GM23338 (cell line): ENCODE data around the gene LONRF2. TPM values are rescaled to one million over a fixed set of nuclear protein-coding genes. Genes with fewer than 3 reads are reported as not detected.

Source experiments
- ATAC-seq: fragments of 200-7000 bp; cut with Tn5 transposase; 3 replicates; pipeline ENCODE4 v1.9.1; 2020
- DNase-seq: peaks from one replicate; pipeline ENCODE4 v3.0.0-alpha.2; 2015; ENCODE audit warnings: low spot score
- H2AFZ ChIP-seq: fragments of 200-600 bp; sonication (generic); 2 replicates; pipeline ENCODE4 v1.8.0; 2016; ENCODE audit warnings: antibody characterized with exemption, mild to moderate bottlenecking, moderate library complexity
- H3F3A ChIP-seq: fragments of 200-600 bp; sonication (generic); replicated peaks from 2 replicates; pipeline ENCODE4 v1.8.0; 2017; ENCODE audit warnings: antibody characterized with exemption, mixed run types, low read depth
- H3K27ac ChIP-seq: fragments of 200-600 bp; sonication (generic); 2 replicates; pipeline ENCODE4 v1.6.1; 2016; ENCODE audit warnings: low read depth
- H3K27me3 ChIP-seq: fragments of 200-600 bp; sonication (generic); 2 replicates; pipeline ENCODE4 v1.8.0; 2016; ENCODE audit warnings: mild to moderate bottlenecking, mixed run types, moderate library complexity; ENCODE audit not compliant: insufficient read depth
- H3K36me3 ChIP-seq: fragments of 200-600 bp; sonication (generic); 2 replicates; pipeline ENCODE4 v1.8.0; 2016; ENCODE audit warnings: mild to moderate bottlenecking; ENCODE audit not compliant: insufficient read depth
- H3K4me1 ChIP-seq: fragments of 200-600 bp; sonication (generic); 2 replicates; pipeline ENCODE4 v1.8.0; 2016; ENCODE audit warnings: mild to moderate bottlenecking, moderate library complexity; ENCODE audit not compliant: insufficient read depth
- H3K4me2 ChIP-seq: fragments of 200-600 bp; sonication (generic); 2 replicates; pipeline ENCODE4 v1.7.1; 2017; ENCODE audit warnings: mixed run types
- H3K4me3 ChIP-seq: fragments of 200-600 bp; sonication (generic); 2 replicates; pipeline ENCODE4 v1.6.1; 2016; ENCODE audit warnings: mixed run types
- H3K79me2 ChIP-seq: fragments of 200-600 bp; sonication (generic); replicated peaks from 2 replicates; pipeline ENCODE4 v1.8.0; 2017; ENCODE audit warnings: mild to moderate bottlenecking; ENCODE audit not compliant: insufficient read depth
- H3K9me2 ChIP-seq: fragments of 200-600 bp; sonication (generic); 2 replicates; pipeline ENCODE4 v1.8.0; 2017; ENCODE audit not compliant: insufficient read depth
- H4K20me1 ChIP-seq: fragments of 200-600 bp; sonication (generic); replicated peaks from 2 replicates; pipeline ENCODE4 v1.8.0; 2017; ENCODE audit warnings: mild to moderate bottlenecking; ENCODE audit not compliant: insufficient read depth
- H3K27ac Mint-ChIP-seq: 2 replicates; pipeline ENCODE4 v1.8.0; 2020; ENCODE audit warnings: inconsistent platforms, mild to moderate bottlenecking, moderate library complexity, mixed read lengths
- H3K27me3 Mint-ChIP-seq: 3 replicates; pipeline ENCODE4 v1.8.0; 2022; ENCODE audit warnings: low read depth, mild to moderate bottlenecking, moderate library complexity, mixed read lengths, inconsistent platforms; ENCODE audit not compliant: insufficient read depth, poor library complexity
- H3K36me3 Mint-ChIP-seq: 3 replicates; pipeline ENCODE4 v1.8.0; 2021; ENCODE audit warnings: low read depth, mild to moderate bottlenecking, inconsistent platforms, moderate library complexity, mixed read lengths
- H3K4me1 Mint-ChIP-seq: 3 replicates; pipeline ENCODE4 v1.8.0; 2020; ENCODE audit warnings: mild to moderate bottlenecking, inconsistent platforms, mixed read lengths
- H3K4me3 Mint-ChIP-seq: 3 replicates; pipeline ENCODE4 v1.8.0; 2021; ENCODE audit warnings: moderate library complexity, mild to moderate bottlenecking, inconsistent platforms, mixed read lengths
- H3K9me3 Mint-ChIP-seq: 3 replicates; pipeline ENCODE4 v1.8.0; 2020; ENCODE audit warnings: moderate library complexity, mild to moderate bottlenecking, inconsistent platforms, mixed read lengths
- CREB1 ChIP-seq: fragments of 250-450 bp; sonication (Bioruptor Pico); IDR thresholded peaks from 2 replicates; pipeline ENCODE4 v1.5.0; 2020; ENCODE audit warnings: low read depth, mild to moderate bottlenecking, moderate library complexity
- ETS1 ChIP-seq: IDR thresholded peaks from 2 replicates; pipeline ENCODE4 v1.6.1; 2016; ENCODE audit warnings: antibody characterized with exemption
- EZH2 ChIP-seq: fragments of 200-600 bp; sonication (generic); IDR thresholded peaks from one replicate; pipeline ENCODE4 v1.8.0; 2017; ENCODE audit warnings: antibody characterized with exemption, mild to moderate bottlenecking, low read depth; ENCODE audit not compliant: unreplicated experiment
- EZH2phosphoT487 ChIP-seq: fragments of 200-600 bp; sonication (generic); IDR thresholded peaks from one replicate; pipeline ENCODE4 v1.8.1; 2018; ENCODE audit warnings: antibody characterized with exemption; ENCODE audit not compliant: unreplicated experiment
- JUNB ChIP-seq: IDR thresholded peaks from one replicate; pipeline ENCODE4 v1.6.1; 2016; ENCODE audit warnings: antibody characterized with exemption; ENCODE audit not compliant: unreplicated experiment
- POLR2AphosphoS5 ChIP-seq: IDR thresholded peaks from 2 replicates; pipeline ENCODE4 v1.6.1; 2016; ENCODE audit warnings: antibody characterized with exemption, low read depth
- STAT1 ChIP-seq: IDR thresholded peaks from one replicate; pipeline ENCODE4 v1.6.1; 2016; ENCODE audit warnings: antibody characterized with exemption; ENCODE audit not compliant: unreplicated experiment
- ZNF331 ChIP-seq: fragments of 250-450 bp; sonication (Bioruptor Pico); IDR thresholded peaks from 2 replicates; pipeline ENCODE4 v1.5.0; 2020; ENCODE audit warnings: low read depth, mild to moderate bottlenecking, moderate library complexity
- long read RNA-seq: library from polyadenylated mRNA; unstranded; transcript quantifications from one replicate; pipeline ENCODE4 v2.0.0, GENCODE V29; 2020; ENCODE audit not compliant: unreplicated experiment
- polyA plus RNA-seq: library from polyadenylated mRNA; unstranded; fragments of >200 nt; fragmentation: Nextera tagmentation; extraction: Ambion mirVana; gene quantifications from 2 replicates; pipeline ENCODE4 v1.2.1, GENCODE V29; 2016
- total RNA-seq: library from RNA; depleted of rRNA; stranded (reverse); fragments of >200 nt; shearing (Covaris generic); gene quantifications from 2 replicates; pipeline ENCODE4 v1.2.3, GENCODE V29; 2014; rRNA removed
- TF ChIP-seq, protein P1 (sequence below), 2 experiments: fragments of 200-600 bp in 1 of 2; sonication (generic) in 1 of 2; conservative IDR thresholded peaks; 2 replicates each; pipeline versions ENCODE4 v1.5.1 to v1.6.1; 2016 to 2017; ENCODE audit warnings: antibody characterized with exemption in 2 of 2, low read depth in 2 of 2, mild to moderate bottlenecking in 2 of 2, moderate library complexity in 1 of 2
- TF ChIP-seq, protein P2 (sequence below): fragments of 250-450 bp; sonication (Bioruptor Pico); IDR thresholded peaks from 2 replicates; pipeline ENCODE4 v1.5.0; 2020; ENCODE audit warnings: mild to moderate bottlenecking, moderate library complexity

LONRF2 gene
- 0.24 and 0.35 TPM in 2 replicates for total RNA-seq
- 0.03 and 0.05 TPM in 2 replicates for polyA plus RNA-seq
- long read RNA-seq = 0 reads

- TF ChIP-seq JUNB (no peak), EZH2phosphoT487 (peak; percentile 63), STAT1 (no peak), EZH2 (peak; percentile 72), ETS1 (no peak)
- H4K20me1 ChIP-seq = no peaks in the 10 kb centered on the region
- peak within 1 kb of the TSS; percentile 83 for H3K4me2 ChIP-seq
- H3K4me3 Mint-ChIP-seq = peak within 1 kb of the TSS; percentile 67
- no peaks in the 10 kb centered on the region for H3K79me2 ChIP-seq
- H3K27me3 ChIP-seq = peaks cover 63% of the 10 kb centered on the region
- peaks cover 20% of the 10 kb centered on the region for H3K9me3 Mint-ChIP-seq
- H3K4me3 ChIP-seq = peak within 1 kb of the TSS; percentile 56
- H3K27ac ChIP-seq = no peak within 1 kb of the TSS
- peaks cover 33% of the 10 kb centered on the region for H3K27me3 Mint-ChIP-seq
- H3K4me1 Mint-ChIP-seq = peaks cover 2% of the 10 kb centered on the region; the same call in 1 of the 3 replicates
- peaks cover 8% of the 10 kb centered on the region; the same call in 1 of the 2 replicates for H3K36me3 ChIP-seq
- no peaks in the 10 kb centered on the region for H3K4me1 ChIP-seq
- H2AFZ ChIP-seq = peak within 1 kb of the TSS; percentile 91
- H3K27ac Mint-ChIP-seq = no peak within 1 kb of the TSS
- no peaks in the 10 kb centered on the region for H3K9me2 ChIP-seq
- peak; percentile 66 for ATAC-seq
- peaks cover 16% of the 10 kb centered on the region for H3K36me3 Mint-ChIP-seq
- peak; percentile 62 for DNase-seq
- H3F3A ChIP-seq = no peaks in the 10 kb centered on the region
Observed at GRCh38 chr2:100321866-100322820, at the start of gene LONRF2. Gene LONRF2 (minus strand): TSS chr2:100322501. CDS start chr2:100322093, 408 bp downstream.

- Histone ChIP-seq H3K79me2 (no peaks in the 10 kb centered on the region), H2AFZ (peak overlapping the region; percentile 2; the same call in 1 of the 2 replicates), H3K27me3 (no peaks in the 10 kb centered on the region), H3F3A (no peaks in the 10 kb centered on the region), H3K27ac (no peak overlapping the region), H3K36me3 (peaks cover 7% of the 10 kb centered on the region; the same call in 1 of the 2 replicates), H3K4me3 (no peak overlapping the region), H3K9me2 (peaks cover 10% of the 10 kb centered on the region; the same call in 1 of the 2 replicates), H4K20me1 (no peaks in the 10 kb centered on the region), H3K4me1 (peaks cover 17% of the 10 kb centered on the region), H3K4me2 (no peak overlapping the region)
- H3K27ac Mint-ChIP-seq = no peak overlapping the region
- DNase-seq (peak; percentile 19), ATAC-seq (no peak)
- peaks cover 21% of the 10 kb centered on the region for H3K9me3 Mint-ChIP-seq
- no peaks in the 10 kb centered on the region for H3K27me3 Mint-ChIP-seq
- TF ChIP-seq ZNF331 (CRISPR knock-in tag) (no peak), POLR2AphosphoS5 (no peak), STAT1 (no peak), JUNB (no peak), CREB1 (CRISPR knock-in tag) (no peak), EZH2 (no peak), EZH2phosphoT487 (no peak)
- TF ChIP-seq, protein P1, sequence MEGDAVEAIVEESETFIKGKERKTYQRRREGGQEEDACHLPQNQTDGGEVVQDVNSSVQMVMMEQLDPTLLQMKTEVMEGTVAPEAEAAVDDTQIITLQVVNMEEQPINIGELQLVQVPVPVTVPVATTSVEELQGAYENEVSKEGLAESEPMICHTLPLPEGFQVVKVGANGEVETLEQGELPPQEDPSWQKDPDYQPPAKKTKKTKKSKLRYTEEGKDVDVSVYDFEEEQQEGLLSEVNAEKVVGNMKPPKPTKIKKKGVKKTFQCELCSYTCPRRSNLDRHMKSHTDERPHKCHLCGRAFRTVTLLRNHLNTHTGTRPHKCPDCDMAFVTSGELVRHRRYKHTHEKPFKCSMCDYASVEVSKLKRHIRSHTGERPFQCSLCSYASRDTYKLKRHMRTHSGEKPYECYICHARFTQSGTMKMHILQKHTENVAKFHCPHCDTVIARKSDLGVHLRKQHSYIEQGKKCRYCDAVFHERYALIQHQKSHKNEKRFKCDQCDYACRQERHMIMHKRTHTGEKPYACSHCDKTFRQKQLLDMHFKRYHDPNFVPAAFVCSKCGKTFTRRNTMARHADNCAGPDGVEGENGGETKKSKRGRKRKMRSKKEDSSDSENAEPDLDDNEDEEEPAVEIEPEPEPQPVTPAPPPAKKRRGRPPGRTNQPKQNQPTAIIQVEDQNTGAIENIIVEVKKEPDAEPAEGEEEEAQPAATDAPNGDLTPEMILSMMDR (conservative IDR thresholded peaks at IDR 0.05; ENCODE audit: low read depth in 2 of 2) = no peak
- TF ChIP-seq, protein P2, sequence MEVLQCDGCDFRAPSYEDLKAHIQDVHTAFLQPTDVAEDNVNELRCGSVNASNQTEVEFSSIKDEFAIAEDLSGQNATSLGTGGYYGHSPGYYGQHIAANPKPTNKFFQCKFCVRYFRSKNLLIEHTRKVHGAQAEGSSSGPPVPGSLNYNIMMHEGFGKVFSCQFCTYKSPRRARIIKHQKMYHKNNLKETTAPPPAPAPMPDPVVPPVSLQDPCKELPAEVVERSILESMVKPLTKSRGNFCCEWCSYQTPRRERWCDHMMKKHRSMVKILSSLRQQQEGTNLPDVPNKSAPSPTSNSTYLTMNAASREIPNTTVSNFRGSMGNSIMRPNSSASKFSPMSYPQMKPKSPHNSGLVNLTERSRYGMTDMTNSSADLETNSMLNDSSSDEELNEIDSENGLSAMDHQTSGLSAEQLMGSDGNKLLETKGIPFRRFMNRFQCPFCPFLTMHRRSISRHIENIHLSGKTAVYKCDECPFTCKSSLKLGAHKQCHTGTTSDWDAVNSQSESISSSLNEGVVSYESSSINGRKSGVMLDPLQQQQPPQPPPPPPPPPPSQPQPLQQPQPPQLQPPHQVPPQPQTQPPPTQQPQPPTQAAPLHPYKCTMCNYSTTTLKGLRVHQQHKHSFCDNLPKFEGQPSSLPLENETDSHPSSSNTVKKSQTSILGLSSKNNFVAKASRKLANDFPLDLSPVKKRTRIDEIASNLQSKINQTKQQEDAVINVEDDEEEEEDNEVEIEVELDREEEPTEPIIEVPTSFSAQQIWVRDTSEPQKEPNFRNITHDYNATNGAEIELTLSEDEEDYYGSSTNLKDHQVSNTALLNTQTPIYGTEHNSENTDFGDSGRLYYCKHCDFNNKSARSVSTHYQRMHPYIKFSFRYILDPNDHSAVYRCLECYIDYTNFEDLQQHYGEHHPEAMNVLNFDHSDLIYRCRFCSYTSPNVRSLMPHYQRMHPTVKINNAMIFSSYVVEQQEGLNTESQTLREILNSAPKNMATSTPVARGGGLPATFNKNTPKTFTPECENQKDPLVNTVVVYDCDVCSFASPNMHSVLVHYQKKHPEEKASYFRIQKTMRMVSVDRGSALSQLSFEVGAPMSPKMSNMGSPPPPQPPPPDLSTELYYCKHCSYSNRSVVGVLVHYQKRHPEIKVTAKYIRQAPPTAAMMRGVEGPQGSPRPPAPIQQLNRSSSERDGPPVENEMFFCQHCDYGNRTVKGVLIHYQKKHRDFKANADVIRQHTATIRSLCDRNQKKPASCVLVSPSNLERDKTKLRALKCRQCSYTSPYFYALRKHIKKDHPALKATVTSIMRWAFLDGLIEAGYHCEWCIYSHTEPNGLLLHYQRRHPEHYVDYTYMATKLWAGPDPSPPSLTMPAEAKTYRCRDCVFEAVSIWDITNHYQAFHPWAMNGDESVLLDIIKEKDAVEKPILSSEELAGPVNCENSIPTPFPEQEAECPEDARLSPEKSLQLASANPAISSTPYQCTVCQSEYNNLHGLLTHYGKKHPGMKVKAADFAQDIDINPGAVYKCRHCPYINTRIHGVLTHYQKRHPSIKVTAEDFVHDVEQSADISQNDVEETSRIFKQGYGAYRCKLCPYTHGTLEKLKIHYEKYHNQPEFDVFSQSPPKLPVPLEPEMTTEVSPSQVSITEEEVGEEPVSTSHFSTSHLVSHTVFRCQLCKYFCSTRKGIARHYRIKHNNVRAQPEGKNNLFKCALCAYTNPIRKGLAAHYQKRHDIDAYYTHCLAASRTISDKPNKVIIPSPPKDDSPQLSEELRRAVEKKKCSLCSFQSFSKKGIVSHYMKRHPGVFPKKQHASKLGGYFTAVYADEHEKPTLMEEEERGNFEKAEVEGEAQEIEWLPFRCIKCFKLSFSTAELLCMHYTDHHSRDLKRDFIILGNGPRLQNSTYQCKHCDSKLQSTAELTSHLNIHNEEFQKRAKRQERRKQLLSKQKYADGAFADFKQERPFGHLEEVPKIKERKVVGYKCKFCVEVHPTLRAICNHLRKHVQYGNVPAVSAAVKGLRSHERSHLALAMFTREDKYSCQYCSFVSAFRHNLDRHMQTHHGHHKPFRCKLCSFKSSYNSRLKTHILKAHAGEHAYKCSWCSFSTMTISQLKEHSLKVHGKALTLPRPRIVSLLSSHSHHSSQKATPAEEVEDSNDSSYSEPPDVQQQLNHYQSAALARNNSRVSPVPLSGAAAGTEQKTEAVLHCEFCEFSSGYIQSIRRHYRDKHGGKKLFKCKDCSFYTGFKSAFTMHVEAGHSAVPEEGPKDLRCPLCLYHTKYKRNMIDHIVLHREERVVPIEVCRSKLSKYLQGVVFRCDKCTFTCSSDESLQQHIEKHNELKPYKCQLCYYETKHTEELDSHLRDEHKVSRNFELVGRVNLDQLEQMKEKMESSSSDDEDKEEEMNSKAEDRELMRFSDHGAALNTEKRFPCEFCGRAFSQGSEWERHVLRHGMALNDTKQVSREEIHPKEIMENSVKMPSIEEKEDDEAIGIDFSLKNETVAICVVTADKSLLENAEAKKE (CRISPR knock-in tag) = no peak
- peaks cover 19% of the 10 kb centered on the region for H3K36me3 Mint-ChIP-seq
- H3K4me3 Mint-ChIP-seq = no peak overlapping the region
- peaks cover 13% of the 10 kb centered on the region; the same call in 2 of the 3 replicates for H3K4me1 Mint-ChIP-seq
Observed at GRCh38 chr2:100367163-100367562, 44.9 kb upstream of the LONRF2 start.
